Activated CD8-positive, alpha-beta T cell treated with anti-CD3 and anti-CD28 coated beads for 36 hours (primary cell): ENCODE data around the gene MBOAT2. TPM values are rescaled to one million over a fixed set of nuclear protein-coding genes. Genes with fewer than 3 reads are reported as not detected.
A peak's percentile ranks its signal among the peaks of the same experiment; 100 is the strongest.
"Not testable (repeated sequence)": the region's sequence is repeated elsewhere in the genome, so short reads cannot be mapped to it uniquely, and the experiment has no call there.

ENCODE experiments used
- ATAC-seq: fragments of 200-7000 bp; cut with Tn5 transposase; one replicate; pipeline ENCODE4 v1.10.0; 2021; ENCODE audit warnings: mild to moderate bottlenecking, moderate library complexity
- CTCF ChIA-PET: fragments of 350-600 bp; sonication (Branson Sonifier 250); formaldehyde crosslinking; loops from one replicate; lab custom pipeline; 2021; ENCODE audit warnings: antibody characterized with exemption; lab: Charles Lee
- POLR2A ChIA-PET: fragments of 350-600 bp; sonication (Branson Sonifier 250); formaldehyde crosslinking; loops from one replicate; lab custom pipeline; 2021; ENCODE audit warnings: antibody characterized with exemption; lab: Charles Lee
- DNase-seq: peaks from one replicate; pipeline ENCODE4 v3.0.0-alpha.2; 2020
- H3K27ac Mint-ChIP-seq: one replicate; pipeline ENCODE4 v1.8.0; 2021; ENCODE audit warnings: mild to moderate bottlenecking, mixed read lengths
- H3K27me3 Mint-ChIP-seq: one replicate; pipeline ENCODE4 v1.8.0; 2021; ENCODE audit warnings: mixed read lengths
- H3K36me3 Mint-ChIP-seq: one replicate; pipeline ENCODE4 v1.8.0; 2021; ENCODE audit warnings: low read depth, mixed read lengths
- H3K4me1 Mint-ChIP-seq: one replicate; pipeline ENCODE4 v1.8.0; 2021; ENCODE audit warnings: low read depth, mixed read lengths
- H3K4me3 Mint-ChIP-seq: one replicate; pipeline ENCODE4 v1.8.0; 2021; ENCODE audit warnings: mild to moderate bottlenecking, moderate library complexity, mixed read lengths
- H3K9me3 Mint-ChIP-seq: one replicate; pipeline ENCODE4 v1.8.0; 2021; ENCODE audit warnings: mixed read lengths
- CTCF ChIP-seq: fragments of 200-600 bp; IDR thresholded peaks from one replicate; pipeline ENCODE4 v1.8.0; 2022; ENCODE audit warnings: antibody characterized with exemption, mild to moderate bottlenecking
- intact Hi-C: fragments of 100-400 bp; cut with micrococcal nuclease; formaldehyde crosslinking; loops from one replicate; pipeline ENCODE4 v1.10.0; 2022
- total RNA-seq, 2 experiments: library from RNA; stranded (reverse); gene quantifications; one replicate each; pipeline ENCODE4 v1.2.3, GENCODE V29; 2021

Gene MBOAT2
- total RNA-seq = 1 to 10 TPM; 2.9 to 3.0 TPM

- Mint-ChIP-seq H3K9me3 (no peaks in the 10 kb centered on the region), H3K27me3 (peaks cover 6% of the 10 kb centered on the region), H3K36me3 (no peaks in the 10 kb centered on the region), H3K4me3 (peak within 1 kb of the TSS; percentile 71), H3K27ac (no peak within 1 kb of the TSS), H3K4me1 (peaks cover 6% of the 10 kb centered on the region)
- TF ChIP-seq CTCF = no peak
- ChIA-PET CTCF (no interaction called here), POLR2A (interaction anchor here (1.1 kb wide), 1 partner anchor 15 kb away, joined by 3 read pairs; no protein-coding TSS in a partner anchor)
- intact Hi-C loops = no loop called here
- peak; percentile 75 for DNase-seq
- ATAC-seq = peak; percentile 90
Measured at GRCh38 chr2:9003616-9004337, at the start of gene MBOAT2. Gene MBOAT2 (minus strand): TSS chr2:9003684. CDS start chr2:9003614, 70 bp downstream.

GRCh38 chr2:9052821-9053533 lies 49.5 kb upstream of the MBOAT2 start:
- intact Hi-C loops = no loop called here
- POLR2A ChIA-PET = no interaction called here

GRCh38 chr2:9051451-9051850 lies 48.0 kb upstream of the MBOAT2 start:
- H3K36me3 Mint-ChIP-seq, POLR2A ChIA-PET, DNase-seq, CTCF ChIA-PET, ATAC-seq, H3K27me3 Mint-ChIP-seq, intact Hi-C loops, H3K4me1 Mint-ChIP-seq, H3K4me3 Mint-ChIP-seq, H3K27ac Mint-ChIP-seq, H3K9me3 Mint-ChIP-seq: not testable (repeated sequence)

More at GRCh38 chr2:9052821-9053533, 49.5 kb upstream of the MBOAT2 start:
- Mint-ChIP-seq H3K4me3 (no peak overlapping the region), H3K27me3 (peaks cover 1% of the 10 kb centered on the region), H3K9me3 (peaks cover 2% of the 10 kb centered on the region), H3K36me3 (no peaks in the 10 kb centered on the region), H3K27ac (no peak overlapping the region), H3K4me1 (peaks cover 8% of the 10 kb centered on the region)
- ATAC-seq = no peak
- TF ChIP-seq CTCF = no peak
- DNase-seq = no peak
- CTCF ChIA-PET = no interaction called here

- Mint-ChIP-seq H3K9me3 (no peaks in the 10 kb centered on the region), H3K36me3 (no peaks in the 10 kb centered on the region), H3K4me1 (peaks cover 4% of the 10 kb centered on the region), H3K27ac (no peak overlapping the region), H3K27me3 (no peaks in the 10 kb centered on the region), H3K4me3 (no peak overlapping the region)
- DNase-seq (no peak), ATAC-seq (no peak)
- intact Hi-C loops = no loop called here
- POLR2A ChIA-PET = no interaction called here
- CTCF ChIA-PET = no interaction called here
- no peak for TF ChIP-seq CTCF
Measured at GRCh38 chr2:9050122-9050809, 46.8 kb upstream of the MBOAT2 start.

- no peak for ATAC-seq
- POLR2A ChIA-PET = interaction anchor here (0.8 kb wide), 1 partner anchor 58 kb away, joined by 3 read pairs; no protein-coding TSS in a partner anchor
Measured at GRCh38 chr2:9045595-9045994, 42.1 kb upstream of the MBOAT2 start.

GRCh38 chr2:9043491-9043890 lies 40.0 kb upstream of the MBOAT2 start:
- intact Hi-C loops, ATAC-seq, POLR2A ChIA-PET, H3K4me3 Mint-ChIP-seq, DNase-seq, H3K4me1 Mint-ChIP-seq, CTCF ChIA-PET, H3K27ac Mint-ChIP-seq, H3K27me3 Mint-ChIP-seq, H3K36me3 Mint-ChIP-seq, H3K9me3 Mint-ChIP-seq: not testable (repeated sequence)

More at GRCh38 chr2:9045595-9045994, 42.1 kb upstream of the MBOAT2 start:
- CTCF ChIA-PET = no interaction called here
- Mint-ChIP-seq H3K27ac (no peak overlapping the region), H3K4me1 (no peaks in the 10 kb centered on the region), H3K9me3 (no peaks in the 10 kb centered on the region), H3K4me3 (no peak overlapping the region), H3K36me3 (no peaks in the 10 kb centered on the region), H3K27me3 (no peaks in the 10 kb centered on the region)
- DNase-seq = no peak
- intact Hi-C loops = no loop called here
- no peak for TF ChIP-seq CTCF
